ENCODE data around the gene SDR39U1. TPM values are rescaled to one million over a fixed set of nuclear protein-coding genes. Genes with fewer than 3 reads are reported as not detected.

The SDR39U1 gene
- total and polyA plus RNA-seq, 10 of the 15 experiments (the other 5 are each of a cell fraction or from before 2014, with no cell fraction given) = 14.0 to 89.3 (median 42.2) TPM

DNA sequence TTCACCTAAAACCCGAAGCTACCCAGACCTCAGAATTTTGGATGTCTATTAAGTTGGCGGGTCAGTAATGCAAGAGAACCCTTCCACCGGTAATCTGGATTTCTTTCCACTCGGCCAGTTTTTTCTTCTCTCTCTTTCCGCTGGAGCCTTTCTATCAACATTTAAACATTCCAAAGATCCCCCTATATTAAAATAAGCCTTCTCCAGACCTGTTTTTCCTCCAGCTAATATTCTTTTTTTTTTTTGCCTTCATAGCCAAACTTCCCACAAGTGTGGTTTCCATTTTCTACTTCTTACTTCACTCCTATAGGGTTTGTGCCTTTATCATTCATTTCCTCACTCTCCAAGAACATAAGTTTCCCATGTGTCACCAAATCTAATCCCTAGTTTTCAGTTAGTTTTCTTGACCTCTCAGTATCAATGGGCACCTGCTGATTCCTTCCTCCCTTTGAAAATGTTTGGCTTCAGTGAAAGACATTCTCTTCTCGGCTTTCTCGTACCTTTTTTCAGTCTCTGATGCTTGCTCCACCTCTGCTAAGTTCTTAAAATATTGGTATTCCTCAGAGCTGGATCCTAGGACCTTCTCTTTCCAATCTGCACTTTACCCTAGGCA, 583 bp upstream of the SDR39U1 start (continued):
- TF ChIP-seq, protein P1, sequence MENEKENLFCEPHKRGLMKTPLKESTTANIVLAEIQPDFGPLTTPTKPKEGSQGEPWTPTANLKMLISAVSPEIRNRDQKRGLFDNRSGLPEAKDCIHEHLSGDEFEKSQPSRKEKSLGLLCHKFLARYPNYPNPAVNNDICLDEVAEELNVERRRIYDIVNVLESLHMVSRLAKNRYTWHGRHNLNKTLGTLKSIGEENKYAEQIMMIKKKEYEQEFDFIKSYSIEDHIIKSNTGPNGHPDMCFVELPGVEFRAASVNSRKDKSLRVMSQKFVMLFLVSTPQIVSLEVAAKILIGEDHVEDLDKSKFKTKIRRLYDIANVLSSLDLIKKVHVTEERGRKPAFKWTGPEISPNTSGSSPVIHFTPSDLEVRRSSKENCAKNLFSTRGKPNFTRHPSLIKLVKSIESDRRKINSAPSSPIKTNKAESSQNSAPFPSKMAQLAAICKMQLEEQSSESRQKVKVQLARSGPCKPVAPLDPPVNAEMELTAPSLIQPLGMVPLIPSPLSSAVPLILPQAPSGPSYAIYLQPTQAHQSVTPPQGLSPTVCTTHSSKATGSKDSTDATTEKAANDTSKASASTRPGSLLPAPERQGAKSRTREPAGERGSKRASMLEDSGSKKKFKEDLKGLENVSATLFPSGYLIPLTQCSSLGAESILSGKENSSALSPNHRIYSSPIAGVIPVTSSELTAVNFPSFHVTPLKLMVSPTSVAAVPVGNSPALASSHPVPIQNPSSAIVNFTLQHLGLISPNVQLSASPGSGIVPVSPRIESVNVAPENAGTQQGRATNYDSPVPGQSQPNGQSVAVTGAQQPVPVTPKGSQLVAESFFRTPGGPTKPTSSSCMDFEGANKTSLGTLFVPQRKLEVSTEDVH (IDR thresholded peaks at IDR 0.05; ENCODE audit: low read depth, partially characterized antibody) = peak; percentile 48
- TF ChIP-seq NFYB (IDR thresholded peaks at IDR 0.05; ENCODE audit: insufficient read depth, low read depth, low read length) (no peak), IKZF2 (IDR thresholded peaks at IDR 0.05) (no peak), IRF4 (IDR thresholded peaks at IDR 0.05; ENCODE audit: low read depth, low read length) (no peak), NFIC (IDR thresholded peaks at IDR 0.05; ENCODE audit: low read depth, low read length) (0 out of 2 replicates have a peak, but pooled peaks have one; percentile 9), CEBPB (IDR thresholded peaks at IDR 0.05; ENCODE audit: borderline replicate concordance in 1 of 2, low read depth in 2 of 2, low read length in 2 of 2) (no peak), RB1 (IDR thresholded peaks at IDR 0.05; ENCODE audit: borderline replicate concordance) (no peak), HDAC6 (IDR thresholded peaks at IDR 0.05; ENCODE audit: unreplicated experiment) (no peak)
- TF ChIP-seq, protein P2, sequence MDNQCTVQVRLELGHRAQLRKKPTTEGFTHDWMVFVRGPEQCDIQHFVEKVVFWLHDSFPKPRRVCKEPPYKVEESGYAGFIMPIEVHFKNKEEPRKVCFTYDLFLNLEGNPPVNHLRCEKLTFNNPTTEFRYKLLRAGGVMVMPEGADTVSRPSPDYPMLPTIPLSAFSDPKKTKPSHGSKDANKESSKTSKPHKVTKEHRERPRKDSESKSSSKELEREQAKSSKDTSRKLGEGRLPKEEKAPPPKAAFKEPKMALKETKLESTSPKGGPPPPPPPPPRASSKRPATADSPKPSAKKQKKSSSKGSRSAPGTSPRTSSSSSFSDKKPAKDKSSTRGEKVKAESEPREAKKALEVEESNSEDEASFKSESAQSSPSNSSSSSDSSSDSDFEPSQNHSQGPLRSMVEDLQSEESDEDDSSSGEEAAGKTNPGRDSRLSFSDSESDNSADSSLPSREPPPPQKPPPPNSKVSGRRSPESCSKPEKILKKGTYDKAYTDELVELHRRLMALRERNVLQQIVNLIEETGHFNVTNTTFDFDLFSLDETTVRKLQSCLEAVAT (IDR thresholded peaks at IDR 0.05) = peak; percentile 30; the same call in 1 of the 2 replicates
- TF ChIP-seq, protein P3, sequence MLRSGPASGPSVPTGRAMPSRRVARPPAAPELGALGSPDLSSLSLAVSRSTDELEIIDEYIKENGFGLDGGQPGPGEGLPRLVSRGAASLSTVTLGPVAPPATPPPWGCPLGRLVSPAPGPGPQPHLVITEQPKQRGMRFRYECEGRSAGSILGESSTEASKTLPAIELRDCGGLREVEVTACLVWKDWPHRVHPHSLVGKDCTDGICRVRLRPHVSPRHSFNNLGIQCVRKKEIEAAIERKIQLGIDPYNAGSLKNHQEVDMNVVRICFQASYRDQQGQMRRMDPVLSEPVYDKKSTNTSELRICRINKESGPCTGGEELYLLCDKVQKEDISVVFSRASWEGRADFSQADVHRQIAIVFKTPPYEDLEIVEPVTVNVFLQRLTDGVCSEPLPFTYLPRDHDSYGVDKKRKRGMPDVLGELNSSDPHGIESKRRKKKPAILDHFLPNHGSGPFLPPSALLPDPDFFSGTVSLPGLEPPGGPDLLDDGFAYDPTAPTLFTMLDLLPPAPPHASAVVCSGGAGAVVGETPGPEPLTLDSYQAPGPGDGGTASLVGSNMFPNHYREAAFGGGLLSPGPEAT (IDR thresholded peaks at IDR 0.05; ENCODE audit: low read depth) = no peak; the same call in 1 of the 2 replicates
- TF ChIP-seq, protein P4, sequence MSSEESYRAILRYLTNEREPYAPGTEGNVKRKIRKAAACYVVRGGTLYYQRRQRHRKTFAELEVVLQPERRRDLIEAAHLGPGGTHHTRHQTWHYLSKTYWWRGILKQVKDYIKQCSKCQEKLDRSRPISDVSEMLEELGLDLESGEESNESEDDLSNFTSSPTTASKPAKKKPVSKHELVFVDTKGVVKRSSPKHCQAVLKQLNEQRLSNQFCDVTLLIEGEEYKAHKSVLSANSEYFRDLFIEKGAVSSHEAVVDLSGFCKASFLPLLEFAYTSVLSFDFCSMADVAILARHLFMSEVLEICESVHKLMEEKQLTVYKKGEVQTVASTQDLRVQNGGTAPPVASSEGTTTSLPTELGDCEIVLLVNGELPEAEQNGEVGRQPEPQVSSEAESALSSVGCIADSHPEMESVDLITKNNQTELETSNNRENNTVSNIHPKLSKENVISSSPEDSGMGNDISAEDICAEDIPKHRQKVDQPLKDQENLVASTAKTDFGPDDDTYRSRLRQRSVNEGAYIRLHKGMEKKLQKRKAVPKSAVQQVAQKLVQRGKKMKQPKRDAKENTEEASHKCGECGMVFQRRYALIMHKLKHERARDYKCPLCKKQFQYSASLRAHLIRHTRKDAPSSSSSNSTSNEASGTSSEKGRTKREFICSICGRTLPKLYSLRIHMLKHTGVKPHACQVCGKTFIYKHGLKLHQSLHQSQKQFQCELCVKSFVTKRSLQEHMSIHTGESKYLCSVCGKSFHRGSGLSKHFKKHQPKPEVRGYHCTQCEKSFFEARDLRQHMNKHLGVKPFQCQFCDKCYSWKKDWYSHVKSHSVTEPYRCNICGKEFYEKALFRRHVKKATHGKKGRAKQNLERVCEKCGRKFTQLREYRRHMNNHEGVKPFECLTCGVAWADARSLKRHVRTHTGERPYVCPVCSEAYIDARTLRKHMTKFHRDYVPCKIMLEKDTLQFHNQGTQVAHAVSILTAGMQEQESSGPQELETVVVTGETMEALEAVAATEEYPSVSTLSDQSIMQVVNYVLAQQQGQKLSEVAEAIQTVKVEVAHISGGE (CRISPR knock-in tag; IDR thresholded peaks at IDR 0.05) = no peak
- TF ChIP-seq, protein P5, sequence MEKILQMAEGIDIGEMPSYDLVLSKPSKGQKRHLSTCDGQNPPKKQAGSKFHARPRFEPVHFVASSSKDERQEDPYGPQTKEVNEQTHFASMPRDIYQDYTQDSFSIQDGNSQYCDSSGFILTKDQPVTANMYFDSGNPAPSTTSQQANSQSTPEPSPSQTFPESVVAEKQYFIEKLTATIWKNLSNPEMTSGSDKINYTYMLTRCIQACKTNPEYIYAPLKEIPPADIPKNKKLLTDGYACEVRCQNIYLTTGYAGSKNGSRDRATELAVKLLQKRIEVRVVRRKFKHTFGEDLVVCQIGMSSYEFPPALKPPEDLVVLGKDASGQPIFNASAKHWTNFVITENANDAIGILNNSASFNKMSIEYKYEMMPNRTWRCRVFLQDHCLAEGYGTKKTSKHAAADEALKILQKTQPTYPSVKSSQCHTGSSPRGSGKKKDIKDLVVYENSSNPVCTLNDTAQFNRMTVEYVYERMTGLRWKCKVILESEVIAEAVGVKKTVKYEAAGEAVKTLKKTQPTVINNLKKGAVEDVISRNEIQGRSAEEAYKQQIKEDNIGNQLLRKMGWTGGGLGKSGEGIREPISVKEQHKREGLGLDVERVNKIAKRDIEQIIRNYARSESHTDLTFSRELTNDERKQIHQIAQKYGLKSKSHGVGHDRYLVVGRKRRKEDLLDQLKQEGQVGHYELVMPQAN (conservative IDR thresholded peaks at IDR 0.05) = no peak
